GM18526 (cell line): Measurements from ENCODE around the gene EGR2.
A peak's percentile ranks its signal among the peaks of the same experiment; 100 is the strongest.

Experiments used
- POLR2A ChIP-seq: IDR thresholded peaks from 3 replicates; pipeline ENCODE4 v1.6.1; 2011; ENCODE audit not compliant: insufficient read length; ENCODE audit errors: extremely low read depth

Gene EGR2

DNA sequence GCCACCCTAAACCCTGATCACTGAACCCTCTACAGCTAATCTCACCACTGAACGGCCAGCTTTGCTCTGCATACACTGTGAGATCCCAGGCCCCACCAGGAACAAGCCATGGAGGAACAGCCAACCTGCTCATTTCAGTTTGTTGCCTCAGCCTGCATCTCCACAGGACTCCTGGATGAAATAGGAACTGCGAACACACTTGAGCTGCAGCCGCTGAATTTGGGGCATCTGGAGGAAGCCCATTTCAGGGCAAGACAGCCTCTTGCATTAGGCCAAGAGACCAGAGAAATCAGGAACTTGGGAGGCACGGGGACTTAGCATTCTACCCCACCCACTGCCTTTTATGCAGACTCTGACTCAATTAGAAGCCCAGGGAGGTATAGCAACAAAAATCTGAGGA is 14.5 kb upstream of the EGR2 start:
- no peak for TF ChIP-seq POLR2A

DNA sequence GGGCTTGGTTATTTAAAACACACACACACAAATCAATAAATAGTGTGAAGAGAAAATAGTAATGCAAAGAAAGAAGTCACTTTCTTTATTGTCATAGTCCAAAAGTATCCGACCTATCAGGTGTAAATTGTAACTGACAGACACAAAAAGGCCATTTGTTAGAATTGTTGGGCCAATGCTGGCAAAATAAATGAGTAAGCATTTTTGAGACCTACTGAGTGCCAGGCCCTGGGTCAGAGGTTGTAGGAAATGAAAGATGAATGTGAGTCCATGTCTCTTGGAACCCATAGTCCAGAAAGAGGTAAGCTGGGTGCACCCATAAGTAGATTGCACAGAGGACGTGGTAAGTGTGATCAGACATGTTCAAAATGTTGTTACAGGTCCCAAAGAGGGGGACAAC is 13.5 kb upstream of the EGR2 start:
- TF ChIP-seq POLR2A = no peak

DNA sequence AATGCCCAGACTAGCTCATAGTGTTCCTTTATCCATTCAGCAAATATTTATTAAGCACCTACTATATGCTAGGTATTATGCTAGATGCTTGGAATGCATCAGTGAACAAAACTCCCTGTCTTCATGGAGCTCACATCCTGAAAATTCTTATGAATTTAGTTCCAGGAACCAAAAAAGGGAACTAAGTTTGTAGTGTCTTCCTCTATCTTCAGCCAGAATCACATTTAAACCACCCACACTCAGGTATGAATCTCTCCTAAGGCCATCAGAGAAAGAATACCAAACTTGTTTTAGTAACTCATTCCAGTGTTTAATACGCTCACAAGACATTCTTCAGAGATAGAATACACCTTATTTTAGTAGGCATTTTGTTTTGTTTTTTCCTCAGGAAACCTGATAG is 10.1 kb upstream of the EGR2 start:
- TF ChIP-seq POLR2A = no peak

DNA sequence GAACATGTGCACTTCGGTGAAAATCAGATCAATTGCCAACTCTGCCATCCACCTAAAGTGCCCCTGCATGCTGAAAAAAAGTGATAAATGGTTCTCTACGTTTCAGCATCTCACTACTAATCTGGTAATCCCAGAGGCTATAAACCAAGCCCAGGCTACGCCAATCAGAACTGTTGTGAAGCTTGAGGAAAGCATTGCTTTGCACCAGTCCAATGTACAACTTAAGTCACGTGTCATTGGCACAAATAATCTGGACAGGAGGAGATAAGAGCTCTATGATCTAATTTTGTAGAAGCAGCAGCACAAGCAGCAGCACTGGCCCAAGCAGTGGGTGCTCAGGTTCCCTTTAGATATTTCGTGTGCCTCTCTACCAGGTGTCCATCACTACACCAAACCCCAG is 4.4 kb upstream of the EGR2 start:
- TF ChIP-seq POLR2A = no peak

DNA sequence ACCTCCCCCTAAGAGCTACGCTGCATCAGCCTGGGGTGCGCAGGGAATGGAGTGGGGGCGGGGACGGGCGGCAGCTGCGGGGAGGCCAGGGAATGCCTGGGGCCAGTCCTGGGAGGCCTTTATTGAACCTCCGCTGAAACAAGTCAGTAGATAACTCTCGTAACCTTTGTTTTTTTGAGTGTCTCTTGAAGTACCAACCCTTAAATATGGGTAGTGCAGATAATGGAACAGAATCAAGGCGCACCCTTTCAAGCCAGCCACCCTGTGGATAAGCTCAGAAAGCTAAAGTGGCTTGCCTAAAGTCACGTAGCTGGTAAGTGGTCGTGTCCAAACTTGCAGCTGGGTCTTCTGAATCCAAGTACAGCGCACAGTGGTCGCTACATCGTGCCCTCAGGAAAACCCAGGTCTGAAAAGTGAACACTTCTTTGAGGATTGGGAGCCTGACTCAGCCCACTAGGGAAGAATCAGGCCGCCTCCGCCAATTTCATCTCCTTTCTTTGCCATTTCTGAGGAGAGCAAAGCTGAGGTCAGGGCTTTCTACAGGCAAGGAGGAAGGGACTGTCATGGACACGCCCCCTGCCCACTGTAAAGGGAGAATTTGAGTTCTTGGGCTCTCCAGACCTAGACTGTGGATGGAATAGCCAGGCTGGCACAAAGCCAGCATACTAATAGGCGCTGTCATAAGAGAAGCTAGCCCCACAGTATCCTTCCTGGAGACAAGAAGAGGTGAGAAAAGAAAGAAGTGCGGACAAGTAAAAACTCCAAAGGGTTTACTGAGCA is 3.2 kb upstream of the EGR2 start:
- TF ChIP-seq POLR2A = no peak

DNA sequence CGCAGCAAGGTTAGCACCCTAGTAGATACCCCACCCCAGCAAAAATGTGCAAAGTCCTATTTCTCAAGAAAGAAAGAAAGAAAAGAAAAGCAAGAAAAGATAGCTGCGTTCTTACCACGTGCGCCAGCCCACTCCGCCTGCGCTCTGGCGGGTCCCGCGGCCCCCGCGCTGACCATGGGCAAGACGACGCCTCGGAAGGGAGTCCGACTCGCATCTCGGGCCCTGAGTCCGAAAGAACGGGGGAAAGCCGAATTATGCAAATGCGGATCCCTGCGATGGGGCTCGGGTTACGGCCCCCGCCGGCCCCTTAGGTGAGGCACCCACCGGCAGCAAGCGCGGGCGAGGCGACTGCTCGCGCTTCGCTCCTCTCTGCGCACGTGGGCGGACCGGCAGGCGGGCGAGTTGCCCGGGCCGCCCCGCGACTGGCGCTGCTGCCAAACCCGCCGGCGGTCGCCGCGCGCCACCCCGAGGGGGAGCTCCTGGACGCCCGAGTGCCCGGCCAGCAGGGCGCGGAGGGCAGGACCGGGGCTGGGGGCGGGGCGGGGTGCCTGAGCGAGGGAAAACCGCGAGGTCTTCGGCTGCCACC is 2.4 kb upstream of the EGR2 start:
- no peak for TF ChIP-seq POLR2A

DNA sequence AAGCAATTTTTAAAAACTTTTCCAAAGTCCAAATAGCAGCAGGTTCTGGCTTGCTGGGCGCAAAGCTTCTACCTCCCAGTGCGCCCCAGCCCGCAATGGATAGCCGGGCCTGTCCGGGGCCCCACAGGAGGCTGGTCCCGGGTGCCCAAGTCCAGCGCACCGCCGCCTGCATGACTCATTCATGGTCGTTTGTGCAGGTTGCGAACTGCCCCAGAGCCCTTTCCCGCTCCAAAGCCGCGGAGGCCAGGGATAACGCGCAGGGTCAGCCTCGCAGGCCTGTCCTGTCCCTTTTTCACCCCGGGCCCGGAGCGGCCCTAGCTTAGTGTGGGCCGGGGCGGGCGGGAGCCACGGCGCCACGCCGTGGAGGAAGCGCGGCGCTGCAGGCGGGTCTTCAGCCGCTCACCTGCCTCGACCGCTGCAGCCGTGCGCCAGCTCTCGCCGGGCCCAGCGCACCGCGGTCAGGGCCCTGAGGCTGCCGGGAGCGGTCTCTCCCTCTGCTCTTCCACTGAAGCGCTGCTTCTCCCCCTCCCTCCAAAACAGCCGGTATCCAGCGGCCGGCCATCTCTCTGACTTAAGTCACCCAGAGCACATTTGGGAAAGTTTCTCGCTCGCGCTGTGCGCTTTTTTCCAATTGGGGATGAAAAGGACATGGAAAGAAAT is 1.7 kb upstream of the EGR2 start:
- TF ChIP-seq POLR2A = no peak

DNA sequence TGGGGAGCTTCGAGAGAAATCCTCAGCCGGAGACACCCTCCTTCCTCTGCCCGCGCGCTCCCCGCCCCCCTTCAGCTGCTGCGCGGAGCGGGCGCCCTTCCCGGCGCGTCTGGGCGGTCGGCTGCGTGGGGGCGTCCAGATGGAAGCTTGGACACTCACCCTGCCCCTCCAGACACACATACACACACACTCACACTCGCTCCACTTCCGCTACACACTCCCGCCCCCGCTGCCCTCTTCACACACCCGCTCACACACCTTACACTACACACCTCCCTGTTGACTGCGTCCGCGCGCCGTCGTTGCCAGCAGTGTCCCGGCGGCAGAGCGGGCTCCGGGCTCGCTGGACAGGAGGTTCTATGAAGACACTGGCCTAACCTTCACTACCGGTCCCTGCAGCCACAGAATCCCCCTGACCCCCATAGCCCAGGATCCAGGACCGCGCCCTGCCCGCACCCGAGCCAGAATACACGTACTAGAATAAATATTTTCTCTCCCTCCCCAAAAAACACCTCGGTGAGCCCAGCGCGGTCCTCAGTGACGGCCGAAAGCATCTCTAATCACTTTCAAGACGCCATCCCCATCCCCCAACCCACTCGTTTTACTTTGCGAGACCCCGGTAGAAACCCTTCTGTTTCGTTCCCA is 1.1 kb upstream of the EGR2 start:
- peak; percentile 34 for TF ChIP-seq POLR2A

DNA sequence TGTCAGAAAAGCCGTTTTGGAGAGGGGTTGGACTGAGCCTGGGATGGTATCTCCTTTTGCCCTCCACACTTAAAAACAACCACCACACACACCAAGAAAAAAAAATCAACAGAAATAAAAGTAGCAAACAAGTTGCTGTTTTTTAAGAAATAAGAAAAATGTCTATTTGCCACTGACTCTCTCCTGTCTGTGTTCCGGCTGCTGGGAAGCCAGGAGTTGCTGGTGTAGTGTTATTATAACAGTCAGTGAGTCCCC is 163 bp downstream of the EGR2 start:
- TF ChIP-seq POLR2A = no peak

DNA sequence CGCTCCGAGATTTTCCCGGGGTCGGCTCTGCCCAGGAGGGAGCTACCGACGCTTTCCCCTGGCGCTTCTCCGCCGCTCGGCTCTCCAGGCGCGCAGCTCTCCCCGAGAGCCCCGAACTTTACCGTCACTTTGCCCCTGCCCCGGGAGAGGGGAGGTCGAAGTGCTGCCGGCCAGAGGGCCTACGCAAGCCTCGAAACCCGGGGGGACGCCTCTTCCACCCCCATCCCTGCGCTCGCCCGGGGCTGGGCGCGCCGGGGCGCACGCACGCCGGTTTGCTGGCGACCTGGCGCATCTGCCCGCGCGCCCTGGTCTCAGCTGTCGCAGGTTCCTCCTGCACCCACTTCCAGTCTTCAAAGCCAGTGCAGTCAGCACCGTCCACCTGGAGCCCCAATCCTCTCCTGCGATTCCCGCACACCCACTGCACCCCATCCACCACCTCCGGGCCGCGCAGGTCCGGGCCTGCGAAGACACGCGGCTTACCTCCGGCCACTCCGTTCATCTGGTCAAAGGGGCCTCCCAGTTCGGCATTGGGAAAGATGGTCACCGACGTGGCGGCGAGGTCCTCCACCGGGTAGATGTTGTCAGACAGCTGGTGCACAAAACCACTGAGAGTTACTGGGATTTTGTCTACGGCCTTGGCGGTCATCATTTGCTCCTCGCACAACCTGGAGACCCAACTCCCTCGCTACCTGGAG is 638 bp downstream of the EGR2 start:
- TF ChIP-seq POLR2A = no peak

DNA sequence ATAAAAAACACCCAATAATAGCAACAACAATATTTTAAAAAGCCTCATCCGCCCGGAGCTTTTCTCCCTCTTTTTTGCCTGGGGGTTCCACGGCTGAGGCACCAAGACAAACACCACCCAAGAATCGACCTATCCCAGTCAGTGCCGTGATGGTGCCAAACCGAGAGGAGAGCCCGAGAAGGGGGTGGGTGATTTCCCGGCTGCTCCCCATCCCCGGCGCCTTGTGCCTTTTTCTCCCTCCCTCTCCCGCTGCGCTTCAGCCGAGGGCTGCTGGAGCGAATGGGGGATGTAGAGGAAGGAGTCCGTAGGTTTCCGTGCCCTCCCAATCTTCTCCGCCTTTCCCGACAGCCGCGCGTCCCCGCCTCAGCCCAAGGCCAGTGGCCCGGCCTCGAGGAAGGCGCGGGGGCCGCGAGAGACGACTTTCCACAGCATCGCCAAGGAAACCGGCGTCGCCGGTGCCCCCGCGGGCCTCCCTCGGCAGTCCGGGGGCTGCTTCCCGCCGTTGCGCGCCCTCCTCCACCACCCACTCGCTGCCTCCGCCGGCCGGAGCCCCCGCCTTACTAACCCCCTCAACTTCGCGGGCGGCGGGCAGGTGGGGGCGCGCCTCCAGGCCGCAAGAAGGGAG is 1.3 kb downstream of the EGR2 start:
- no peak for TF ChIP-seq POLR2A

DNA sequence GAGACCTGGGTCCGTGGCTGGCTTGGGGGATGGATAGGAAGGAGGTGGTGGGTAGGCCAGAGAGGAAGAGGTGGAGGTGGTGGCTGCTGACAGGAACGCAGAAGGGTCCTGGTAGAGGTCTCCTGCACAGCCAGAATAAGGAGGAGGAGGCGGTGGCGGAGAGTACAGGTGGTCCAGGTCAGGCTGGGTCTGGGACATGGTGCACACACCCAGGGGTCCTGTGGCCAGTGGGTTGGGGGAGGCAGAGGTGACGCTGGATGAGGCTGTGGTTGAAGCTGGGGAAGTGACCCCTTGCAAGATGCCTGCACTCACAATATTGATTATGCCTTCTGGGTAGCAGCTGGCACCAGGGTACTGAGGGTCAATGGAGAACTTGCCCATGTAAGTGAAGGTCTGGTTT is 2.2 kb downstream of the EGR2 start:
- TF ChIP-seq POLR2A = no peak

DNA sequence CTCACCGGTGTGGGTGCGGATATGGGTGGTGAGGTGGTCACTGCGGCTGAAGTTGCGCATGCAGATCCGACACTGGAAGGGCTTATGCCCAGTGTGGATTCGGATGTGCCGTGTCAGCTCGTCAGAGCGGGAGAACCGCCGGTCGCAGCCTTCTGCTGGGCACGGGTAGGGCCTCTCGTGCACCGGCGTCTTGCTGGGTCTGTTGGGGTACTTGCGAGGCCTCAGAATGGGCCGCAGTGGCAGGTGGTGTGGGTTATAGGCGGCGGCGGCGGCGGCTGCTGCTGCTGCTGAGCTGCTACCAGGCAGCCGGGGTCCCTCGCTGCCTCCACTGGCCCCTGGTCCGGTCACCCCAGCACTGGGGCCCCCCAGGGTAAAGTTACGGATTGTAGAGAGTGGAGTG is 2.7 kb downstream of the EGR2 start:
- no peak for TF ChIP-seq POLR2A

DNA sequence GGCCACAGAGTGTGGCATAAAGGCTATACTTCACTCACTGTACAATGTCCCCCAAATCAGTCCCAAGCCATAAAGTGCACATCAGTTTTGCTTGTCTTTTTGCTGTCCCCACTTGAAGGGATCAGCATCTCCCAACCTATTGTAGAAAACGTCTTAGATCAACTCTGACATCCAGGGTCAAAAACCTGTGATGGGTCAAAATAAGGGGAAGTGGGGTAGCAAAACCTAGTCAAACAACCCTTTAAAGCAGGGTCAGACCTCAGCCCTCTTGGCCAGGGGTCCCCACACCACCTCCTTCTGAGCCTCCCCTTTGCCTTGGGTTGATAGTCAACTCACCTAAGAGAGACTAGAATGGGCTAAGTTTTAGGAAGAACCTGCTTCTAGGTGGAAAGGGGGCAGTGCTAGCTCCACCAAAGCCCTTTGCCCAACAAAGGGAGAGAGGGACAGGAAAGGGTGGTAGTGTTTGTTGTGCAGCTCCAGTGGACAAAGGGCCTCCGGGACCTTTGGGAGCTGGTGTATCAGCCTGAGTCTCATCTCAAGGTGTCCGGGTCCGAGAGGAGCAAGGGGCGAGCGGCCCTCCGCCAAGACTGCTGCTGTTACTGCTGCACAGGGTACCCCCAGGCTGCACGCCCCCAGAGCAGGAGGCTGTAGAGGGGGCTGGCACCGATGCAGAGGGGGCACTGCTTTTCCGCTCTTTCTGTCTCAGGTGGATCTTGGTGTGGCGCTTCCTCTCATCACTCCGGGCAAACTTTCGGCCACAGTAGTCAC is 3.3 kb downstream of the EGR2 start:
- no peak for TF ChIP-seq POLR2A
